Progenitor cell of endocrine pancreas (in vitro differentiated cells): ENCODE measurements around the gene GRIP1. TPM values are rescaled to one million over a fixed set of nuclear protein-coding genes. Genes with fewer than 3 reads are reported as not detected.

ENCODE experiments used
- DNase-seq: peaks from one replicate; pipeline ENCODE4 v3.0.0; 2021; ENCODE audit warnings: low spot score; ENCODE audit not compliant: unreplicated experiment
- H3K27ac Mint-ChIP-seq: 2 replicates; pipeline ENCODE4 v1.8.0; 2021; ENCODE audit warnings: mild to moderate bottlenecking, moderate library complexity, mixed read lengths
- H3K27me3 Mint-ChIP-seq: 2 replicates; pipeline ENCODE4 v1.8.0; 2021; ENCODE audit warnings: mixed read lengths
- H3K36me3 Mint-ChIP-seq: 2 replicates; pipeline ENCODE4 v1.8.0; 2022; ENCODE audit warnings: mixed read lengths; ENCODE audit not compliant: insufficient read depth
- H3K4me1 Mint-ChIP-seq: 2 replicates; pipeline ENCODE4 v1.8.0; 2021; ENCODE audit warnings: low read depth, mixed read lengths
- H3K4me3 Mint-ChIP-seq: 2 replicates; pipeline ENCODE4 v1.8.0; 2021; ENCODE audit warnings: low read depth, mild to moderate bottlenecking, moderate library complexity, mixed read lengths
- H3K9me3 Mint-ChIP-seq: 2 replicates; pipeline ENCODE4 v1.8.0; 2021; ENCODE audit warnings: low read depth, mixed read lengths
- total RNA-seq: library from RNA; stranded (reverse); gene quantifications from 2 replicates; pipeline ENCODE4 v1.2.1, GENCODE V29; 2021
- TF ChIP-seq, protein P1 (sequence below): fragments of 200-600 bp; sonication (generic); IDR thresholded peaks from one replicate; pipeline ENCODE4 v1.5.0; 2021; ENCODE audit warnings: antibody characterized with exemption, mild to moderate bottlenecking; ENCODE audit not compliant: unreplicated experiment

Gene GRIP1
- total RNA-seq, 1 donor from 2014 or later = 41.3 TPM

- H3K4me1 Mint-ChIP-seq = peaks cover 2% of the 10 kb centered on the region
- no peak overlapping the region for H3K27ac Mint-ChIP-seq
- no peak for DNase-seq
- TF ChIP-seq, protein P1, sequence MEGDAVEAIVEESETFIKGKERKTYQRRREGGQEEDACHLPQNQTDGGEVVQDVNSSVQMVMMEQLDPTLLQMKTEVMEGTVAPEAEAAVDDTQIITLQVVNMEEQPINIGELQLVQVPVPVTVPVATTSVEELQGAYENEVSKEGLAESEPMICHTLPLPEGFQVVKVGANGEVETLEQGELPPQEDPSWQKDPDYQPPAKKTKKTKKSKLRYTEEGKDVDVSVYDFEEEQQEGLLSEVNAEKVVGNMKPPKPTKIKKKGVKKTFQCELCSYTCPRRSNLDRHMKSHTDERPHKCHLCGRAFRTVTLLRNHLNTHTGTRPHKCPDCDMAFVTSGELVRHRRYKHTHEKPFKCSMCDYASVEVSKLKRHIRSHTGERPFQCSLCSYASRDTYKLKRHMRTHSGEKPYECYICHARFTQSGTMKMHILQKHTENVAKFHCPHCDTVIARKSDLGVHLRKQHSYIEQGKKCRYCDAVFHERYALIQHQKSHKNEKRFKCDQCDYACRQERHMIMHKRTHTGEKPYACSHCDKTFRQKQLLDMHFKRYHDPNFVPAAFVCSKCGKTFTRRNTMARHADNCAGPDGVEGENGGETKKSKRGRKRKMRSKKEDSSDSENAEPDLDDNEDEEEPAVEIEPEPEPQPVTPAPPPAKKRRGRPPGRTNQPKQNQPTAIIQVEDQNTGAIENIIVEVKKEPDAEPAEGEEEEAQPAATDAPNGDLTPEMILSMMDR = no peak
- H3K27me3 Mint-ChIP-seq = no peaks in the 10 kb centered on the region
- H3K9me3 Mint-ChIP-seq = no peaks in the 10 kb centered on the region
- no peak overlapping the region for H3K4me3 Mint-ChIP-seq
- no peaks in the 10 kb centered on the region for H3K36me3 Mint-ChIP-seq
Observed at GRCh38 chr12:66405395-66405794, 273.5 kb downstream of the GRIP1 start.

DNA sequence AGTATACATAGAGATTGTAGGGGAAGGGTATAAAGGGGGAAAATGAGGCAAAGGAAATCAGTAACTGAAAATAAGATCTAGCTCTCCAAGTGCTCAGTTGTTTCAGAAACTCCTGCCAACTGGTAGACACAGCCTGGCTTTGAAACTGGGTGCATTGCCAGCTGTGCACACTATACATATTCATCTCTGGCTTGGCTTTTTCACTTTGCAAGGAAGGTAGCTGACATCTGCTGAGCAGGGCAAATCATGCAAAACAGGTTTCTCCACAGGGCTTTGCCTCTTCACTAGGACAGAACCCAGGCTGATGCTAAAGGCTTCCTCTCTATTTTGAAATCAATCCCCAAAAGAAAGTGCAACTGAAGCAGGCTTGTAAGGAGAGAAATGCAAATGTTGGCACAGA, 275.1 kb downstream of the GRIP1 start:
- Mint-ChIP-seq H3K27me3 (no peaks in the 10 kb centered on the region), H3K27ac (peak overlapping the region; percentile 87), H3K4me3 (no peak overlapping the region), H3K36me3 (no peaks in the 10 kb centered on the region), H3K4me1 (peaks cover 2% of the 10 kb centered on the region), H3K9me3 (no peaks in the 10 kb centered on the region)
- no peak for DNase-seq
- TF ChIP-seq, protein P1 = no peak

GRCh38 chr12:66399911-66400306, 279.0 kb downstream of the GRIP1 start:
- no peaks in the 10 kb centered on the region for H3K27me3 Mint-ChIP-seq
- H3K27ac Mint-ChIP-seq = no peak overlapping the region
- no peak for DNase-seq
- TF ChIP-seq, protein P1 = no peak
- no peaks in the 10 kb centered on the region for H3K9me3 Mint-ChIP-seq
- no peak overlapping the region for H3K4me3 Mint-ChIP-seq
- H3K4me1 Mint-ChIP-seq = no peaks in the 10 kb centered on the region
- no peaks in the 10 kb centered on the region for H3K36me3 Mint-ChIP-seq

GRCh38 chr12:66398931-66399910, 279.7 kb downstream of the GRIP1 start:
- H3K9me3 Mint-ChIP-seq = no peaks in the 10 kb centered on the region
- H3K4me1 Mint-ChIP-seq = no peaks in the 10 kb centered on the region
- H3K4me3 Mint-ChIP-seq = no peak overlapping the region
- TF ChIP-seq, protein P1 = no peak
- no peaks in the 10 kb centered on the region for H3K27me3 Mint-ChIP-seq
- H3K36me3 Mint-ChIP-seq = no peaks in the 10 kb centered on the region
- DNase-seq = no peak
- no peak overlapping the region for H3K27ac Mint-ChIP-seq

GRCh38 chr12:66397574-66398290, 281.1 kb downstream of the GRIP1 start:
- no peaks in the 10 kb centered on the region for H3K9me3 Mint-ChIP-seq
- no peak for DNase-seq
- H3K27ac Mint-ChIP-seq = no peak overlapping the region
- no peaks in the 10 kb centered on the region for H3K4me1 Mint-ChIP-seq
- no peaks in the 10 kb centered on the region for H3K36me3 Mint-ChIP-seq
- H3K27me3 Mint-ChIP-seq = no peaks in the 10 kb centered on the region
- TF ChIP-seq, protein P1 = no peak
- no peak overlapping the region for H3K4me3 Mint-ChIP-seq
